Measurements from ENCODE around the gene PROSER2.

Gene PROSER2

GRCh38 chr10:11896549-11897200 lies 73.5 kb downstream of the PROSER2 start:
- TF ChIP-seq CTCF (IDR thresholded peaks at IDR 0.05; ENCODE audit: low read depth, low read length), result no peak
- no peak overlapping the region for H3K4me3 ChIP-seq (replicated peaks in 1 of 2; ENCODE audit: low read depth in 2 of 2, low read length in 2 of 2)
- no peak for DNase-seq (ENCODE audit: low read depth in 2 of 2)

DNA sequence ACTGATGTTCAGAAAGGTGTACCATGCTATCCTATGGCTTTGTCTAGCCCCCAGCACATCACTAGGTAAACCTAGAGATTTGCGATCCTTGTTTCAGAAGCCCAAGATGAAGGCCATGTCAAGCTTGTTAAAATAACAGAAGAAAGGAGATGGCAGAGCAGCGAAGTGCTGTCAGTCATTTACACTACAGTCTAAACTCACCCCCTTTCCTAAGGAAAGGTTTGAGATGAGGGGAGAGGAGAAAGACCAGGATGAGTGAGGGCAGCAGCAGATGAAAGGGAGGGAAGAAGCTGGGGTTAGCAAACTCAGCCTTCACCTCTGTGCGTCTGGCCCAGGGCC lies 74.8 kb downstream of the PROSER2 start:
- H3K4me3 ChIP-seq (replicated peaks in 1 of 2; ENCODE audit: low read depth in 2 of 2, low read length in 2 of 2), result no peak overlapping the region
- DNase-seq (ENCODE audit: low read depth in 2 of 2), result no peak
- no peak for TF ChIP-seq CTCF (IDR thresholded peaks at IDR 0.05; ENCODE audit: low read depth, low read length)

DNA sequence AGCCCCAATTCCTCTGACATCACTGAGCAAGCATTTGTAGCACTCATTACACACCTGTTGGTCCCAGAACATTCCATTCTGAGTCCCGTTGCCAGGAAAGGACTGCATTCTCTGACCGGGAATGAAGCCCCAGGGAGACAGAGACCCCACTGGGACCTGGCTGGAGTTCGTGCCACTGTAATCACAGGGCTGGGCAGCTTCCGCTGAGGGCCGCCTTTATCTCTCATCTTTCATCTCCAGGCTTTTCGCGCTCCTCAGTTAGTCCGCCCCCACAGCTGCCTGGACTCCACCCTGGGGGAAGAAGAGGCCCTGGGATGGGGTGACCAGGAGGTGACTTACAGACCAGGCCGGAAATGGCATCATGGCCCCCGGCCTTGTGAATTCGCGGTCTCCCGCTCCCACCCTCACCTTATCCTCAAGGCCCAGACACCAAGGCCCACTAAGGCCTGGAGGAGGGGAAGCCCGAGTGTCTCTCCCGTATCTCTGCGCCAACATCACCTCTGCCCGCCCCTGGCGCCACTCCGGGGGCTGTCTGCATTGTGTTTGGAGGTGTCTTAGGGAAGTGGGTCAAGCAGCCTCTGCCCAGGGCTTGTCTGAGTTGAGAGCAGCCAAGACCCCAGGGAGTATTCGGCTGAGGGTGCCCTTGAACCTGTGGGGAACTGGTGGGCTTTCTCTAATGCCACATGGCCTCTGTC lies 75.4 kb downstream of the PROSER2 start:
- TF ChIP-seq CTCF (IDR thresholded peaks at IDR 0.05; ENCODE audit: low read depth, low read length), result no peak
- DNase-seq (ENCODE audit: low read depth in 2 of 2), result peak; percentile 30 to 71
- no peak overlapping the region for H3K4me3 ChIP-seq (replicated peaks in 1 of 2; ENCODE audit: low read depth in 2 of 2, low read length in 2 of 2)

DNA sequence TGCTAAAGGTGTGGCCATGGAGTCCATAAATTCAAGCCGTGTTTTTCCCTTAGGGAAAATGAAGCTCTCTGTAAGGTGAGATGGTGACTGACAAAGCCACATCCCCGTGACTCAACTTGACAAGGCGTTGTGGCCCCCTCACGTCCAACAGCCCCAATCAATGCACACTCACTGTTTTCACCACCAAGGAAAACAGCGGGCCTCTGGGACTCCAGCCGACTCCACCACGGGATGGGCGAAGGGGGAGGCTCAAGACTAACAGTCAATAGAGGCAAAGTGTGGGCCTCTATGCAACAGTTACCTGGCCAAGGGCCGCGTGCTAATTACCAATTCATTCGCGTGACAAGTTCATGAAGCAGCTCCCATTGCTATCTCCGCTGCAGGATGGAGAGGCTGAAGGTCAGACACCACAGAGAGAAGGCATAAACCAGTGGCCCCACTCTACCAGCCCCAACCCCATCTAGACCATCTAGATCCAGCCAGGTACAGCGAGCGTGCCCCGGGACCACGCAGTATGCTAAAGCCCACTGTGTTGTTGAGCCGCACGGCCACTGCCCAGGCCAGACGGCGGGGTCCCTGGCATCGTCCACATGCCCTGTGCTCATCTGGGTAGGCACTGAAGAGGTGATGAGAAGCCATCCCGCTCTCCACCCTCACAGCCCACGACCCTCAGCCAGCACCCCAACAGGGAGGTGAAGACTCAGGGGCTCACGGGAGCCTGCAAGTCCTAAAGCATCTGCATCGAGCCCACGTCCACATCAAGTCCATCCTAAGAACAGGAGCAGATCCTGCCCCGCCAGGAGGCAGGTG lies 76.1 kb downstream of the PROSER2 start:
- DNase-seq (ENCODE audit: low read depth in 2 of 2), result no peak
- TF ChIP-seq CTCF (IDR thresholded peaks at IDR 0.05; ENCODE audit: low read depth, low read length), result no peak
- H3K4me3 ChIP-seq (replicated peaks in 1 of 2; ENCODE audit: low read depth in 2 of 2, low read length in 2 of 2), result no peak overlapping the region

DNA sequence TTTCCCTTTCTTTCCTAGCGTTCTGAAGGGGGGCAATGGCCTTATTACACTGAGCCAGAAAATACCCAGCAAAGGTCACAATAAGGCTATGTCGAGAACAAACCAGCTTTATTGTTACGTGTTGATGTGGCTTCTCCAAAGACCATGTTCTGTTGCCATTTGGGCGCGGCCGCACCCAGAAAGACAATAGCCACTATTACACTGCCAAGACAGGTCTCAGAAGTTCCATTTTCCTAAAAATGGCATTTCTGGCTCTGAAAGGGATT lies 77.8 kb downstream of the PROSER2 start:
- no peak for DNase-seq (ENCODE audit: low read depth in 2 of 2)
- TF ChIP-seq CTCF (IDR thresholded peaks at IDR 0.05; ENCODE audit: low read depth, low read length), result no peak
- H3K4me3 ChIP-seq (replicated peaks in 1 of 2; ENCODE audit: low read depth in 2 of 2, low read length in 2 of 2), result no peak overlapping the region

DNA sequence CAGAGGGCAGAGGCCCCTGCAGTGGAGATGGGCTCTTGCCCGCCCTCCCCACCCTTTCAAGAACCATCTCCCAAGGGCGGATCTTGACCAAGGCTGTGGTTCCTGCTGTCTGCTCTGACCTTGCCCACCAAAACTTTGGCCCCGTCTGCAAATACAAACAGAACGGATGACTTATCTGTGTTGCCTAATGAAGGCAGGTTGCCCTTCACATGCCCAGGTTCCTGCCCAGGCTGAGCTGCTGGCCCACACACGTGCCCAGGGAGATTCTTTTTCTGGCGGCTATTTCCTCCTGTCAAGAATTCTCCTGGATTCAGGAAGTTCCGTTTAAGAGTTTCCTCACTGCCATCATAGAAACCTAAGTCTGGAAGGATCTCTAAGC lies 78.3 kb downstream of the PROSER2 start:
- TF ChIP-seq CTCF (IDR thresholded peaks at IDR 0.05; ENCODE audit: low read depth, low read length), result no peak
- H3K4me3 ChIP-seq (replicated peaks in 1 of 2; ENCODE audit: low read depth in 2 of 2, low read length in 2 of 2), result no peak overlapping the region
- no peak for DNase-seq (ENCODE audit: low read depth in 2 of 2)

Measured in cardiac fibroblast (primary cell).